G401.6 (cell line): Measurements from ENCODE around the gene CNTN5.
"Not testable (repeated sequence)": the region's sequence is repeated elsewhere in the genome, so short reads cannot be mapped to it uniquely, and the experiment has no call there.

Experiments used
- FAIRE-seq: peaks from 2 replicates; lab custom pipeline; 2012; peaks lifted over from hg19 to GRCh38; lab: Jason Lieb, UNC

The CNTN5 gene

DNA sequence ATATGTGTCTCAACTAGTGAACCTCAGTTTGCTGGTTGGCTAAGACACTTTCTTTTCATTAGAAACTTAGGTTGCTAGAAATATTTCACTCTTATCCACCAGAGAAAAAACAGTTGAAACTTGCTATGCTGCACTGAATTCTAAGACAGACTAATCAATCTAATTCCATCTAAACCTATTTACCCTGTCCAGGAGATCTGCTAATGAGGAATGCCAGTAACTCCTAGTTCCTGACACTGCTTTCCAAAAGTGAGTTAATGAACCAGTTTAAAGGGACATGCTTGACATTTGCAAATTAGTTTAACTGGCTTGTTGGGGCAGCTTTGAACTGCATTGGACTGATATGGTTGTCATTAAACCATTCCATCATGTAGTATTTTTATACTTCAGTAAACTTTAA, 258.5 kb downstream of the CNTN5 start:
- FAIRE-seq, result no peak

GRCh38 chr11:99281331-99281730, 260.6 kb downstream of the CNTN5 start:
- FAIRE-seq, result no peak

DNA sequence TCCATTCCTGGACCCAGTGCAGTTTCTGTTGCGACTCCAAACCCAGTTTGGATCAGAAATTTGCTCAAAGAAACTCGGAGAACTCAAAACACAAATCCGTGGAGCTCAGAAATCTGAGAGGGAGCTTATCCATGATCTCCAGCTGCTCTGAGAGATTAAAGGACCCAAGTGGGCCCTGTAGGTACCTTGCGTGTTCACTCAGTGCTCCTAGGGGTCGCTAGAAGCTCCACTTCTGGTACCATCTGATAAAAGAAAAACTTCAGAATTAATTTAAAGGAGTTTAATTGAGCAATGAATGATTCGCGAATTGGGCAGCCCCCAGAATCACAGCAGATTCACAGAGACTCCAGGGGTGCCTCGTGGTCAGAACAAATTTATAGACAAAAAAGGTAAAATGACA, 277.2 kb downstream of the CNTN5 start:
- FAIRE-seq, result not testable (repeated sequence)

DNA sequence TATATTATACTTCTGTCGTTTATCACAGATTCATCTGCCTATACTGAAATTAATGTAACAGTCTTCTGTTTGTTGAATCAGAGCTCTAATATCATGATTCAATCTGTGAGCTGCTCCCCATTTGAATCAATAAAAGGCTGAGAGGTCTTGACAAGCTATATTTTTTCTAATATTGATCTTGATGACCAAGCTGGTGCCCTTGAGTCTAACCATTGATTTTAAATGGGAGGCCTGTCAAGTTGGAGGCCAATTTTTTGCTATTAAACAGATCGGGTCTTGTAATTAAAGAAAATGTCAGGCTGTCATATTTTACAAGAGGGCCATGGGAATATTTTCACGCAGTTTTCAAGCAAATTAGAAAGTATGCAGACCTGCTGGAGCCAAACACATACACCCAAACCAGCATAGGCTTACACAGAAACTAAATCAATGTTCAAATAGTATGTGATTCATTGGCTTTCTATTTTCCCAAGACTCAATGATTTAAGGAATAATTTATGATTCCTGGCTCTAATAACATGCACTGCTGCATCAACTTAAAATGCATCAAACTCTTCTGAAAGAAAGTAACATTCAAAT, 286.9 kb downstream of the CNTN5 start:
- FAIRE-seq, result no peak

DNA sequence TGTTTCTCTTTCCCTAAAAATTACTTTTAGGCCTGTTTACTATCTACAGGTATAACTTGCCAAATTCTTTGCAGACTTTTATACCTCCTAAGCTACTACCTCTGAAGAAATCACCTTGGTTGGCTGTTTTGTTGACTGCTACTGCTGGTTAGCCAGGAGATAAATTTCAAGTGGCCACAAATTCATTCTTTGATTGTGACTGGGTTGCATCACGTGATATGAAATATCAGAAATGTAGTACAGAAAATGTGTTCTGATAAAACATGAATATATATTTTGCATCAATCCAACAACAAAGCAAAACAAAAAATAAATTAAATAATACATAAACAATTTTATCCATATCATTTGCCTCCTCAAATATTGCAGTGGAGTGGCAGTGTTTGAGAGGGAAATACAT, 291.1 kb downstream of the CNTN5 start:
- FAIRE-seq, result no peak

DNA sequence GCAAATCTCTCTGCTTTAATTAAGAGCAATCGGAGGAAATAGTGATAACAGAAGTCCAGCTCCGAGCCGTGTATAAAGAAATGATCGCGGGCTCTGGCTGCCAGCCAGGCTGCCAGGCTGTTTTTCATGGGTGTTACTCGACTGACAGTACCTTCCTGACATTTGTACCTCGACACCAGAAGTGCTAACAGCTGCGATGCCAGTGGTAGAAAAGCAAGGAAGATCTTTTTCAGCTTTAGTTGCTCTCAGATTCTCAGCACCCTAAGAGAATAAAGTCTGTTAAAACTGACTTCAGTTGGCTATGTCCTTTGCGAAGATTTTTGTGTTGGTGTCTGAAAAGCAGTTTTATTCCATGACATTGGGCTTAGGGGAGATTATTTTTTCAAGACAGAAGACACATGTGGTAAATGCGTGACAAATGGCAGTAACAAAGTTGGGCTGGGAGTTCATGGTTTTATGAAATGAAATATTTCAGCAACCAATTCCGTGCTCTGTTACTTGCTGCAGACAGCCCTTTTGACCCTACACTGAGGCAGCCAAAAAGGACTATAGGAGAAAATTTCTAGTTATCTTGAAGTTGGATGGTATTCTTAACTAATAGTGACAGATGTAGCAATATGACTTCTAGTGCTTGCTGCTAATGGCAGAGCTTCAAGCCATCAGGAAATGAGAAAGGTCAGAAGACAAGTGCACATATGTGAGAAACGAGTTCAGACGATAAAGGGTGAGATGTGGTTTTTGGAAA, 296.2 kb downstream of the CNTN5 start:
- FAIRE-seq, result no peak

- FAIRE-seq, result no peak
Observed at GRCh38 chr11:99320769-99321290, 300.1 kb downstream of the CNTN5 start.

DNA sequence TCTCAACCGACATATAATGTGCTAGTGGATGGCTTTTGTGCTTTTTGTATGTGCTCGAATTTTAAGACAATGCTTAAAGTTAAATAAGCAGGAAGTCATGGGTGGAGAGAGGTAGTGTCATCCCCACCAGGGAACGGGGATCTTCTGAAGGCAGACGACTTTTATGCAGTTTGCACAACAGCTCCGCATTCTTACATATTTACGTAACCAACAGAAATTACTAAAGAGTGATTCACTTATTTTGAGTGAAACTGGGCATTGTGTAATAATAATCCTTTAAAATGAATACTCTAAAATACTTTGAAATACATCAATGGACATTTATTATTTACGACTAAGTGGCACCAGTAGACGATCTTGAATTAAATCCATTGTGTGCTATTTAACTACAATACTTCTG, 305.1 kb downstream of the CNTN5 start:
- no peak for FAIRE-seq

DNA sequence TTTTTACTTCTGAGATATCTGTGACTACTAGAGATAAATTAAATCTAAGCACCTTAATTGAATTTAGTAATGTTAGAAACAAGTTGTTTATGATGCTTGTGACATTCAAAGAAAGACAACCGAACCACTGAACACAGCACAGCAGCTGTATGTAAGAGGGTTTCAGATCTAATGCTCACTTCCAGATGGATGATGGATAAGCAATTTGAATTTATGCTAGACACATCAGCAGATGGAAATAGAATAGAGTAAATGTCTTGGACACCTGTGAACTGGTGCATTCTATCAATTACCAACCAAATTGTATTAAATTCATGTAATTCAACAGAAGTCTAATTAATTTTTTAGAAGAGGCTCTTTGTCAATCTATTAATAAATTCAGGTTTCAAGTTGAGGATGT, 306.3 kb downstream of the CNTN5 start:
- no peak for FAIRE-seq

GRCh38 chr11:99327527-99327926, 306.8 kb downstream of the CNTN5 start:
- FAIRE-seq, result no peak

GRCh38 chr11:99333621-99334020, 312.9 kb downstream of the CNTN5 start:
- no peak for FAIRE-seq

- no peak for FAIRE-seq
Observed at GRCh38 chr11:99343117-99343516, 322.4 kb downstream of the CNTN5 start.

- FAIRE-seq, result no peak
Observed at GRCh38 chr11:99349151-99349673, 328.5 kb downstream of the CNTN5 start.

DNA sequence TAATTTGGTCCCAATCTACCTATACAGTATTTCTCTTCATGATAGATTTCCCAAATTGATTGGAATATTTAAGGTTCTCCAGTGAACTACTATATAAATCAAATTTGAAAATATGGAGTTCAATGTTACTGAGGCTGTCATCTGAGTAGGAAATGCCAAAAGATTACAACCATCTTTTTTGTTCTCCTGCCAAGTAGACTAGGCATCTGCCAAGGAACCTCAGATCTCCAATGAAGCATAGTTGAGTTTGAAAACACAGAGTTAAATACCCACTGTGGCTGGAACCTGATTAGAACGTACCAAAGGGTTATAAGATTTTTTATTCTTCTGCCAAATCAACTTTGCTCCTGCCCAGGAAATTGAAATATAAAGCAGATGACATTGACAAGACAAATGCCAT, 330.9 kb downstream of the CNTN5 start:
- FAIRE-seq, result no peak

DNA sequence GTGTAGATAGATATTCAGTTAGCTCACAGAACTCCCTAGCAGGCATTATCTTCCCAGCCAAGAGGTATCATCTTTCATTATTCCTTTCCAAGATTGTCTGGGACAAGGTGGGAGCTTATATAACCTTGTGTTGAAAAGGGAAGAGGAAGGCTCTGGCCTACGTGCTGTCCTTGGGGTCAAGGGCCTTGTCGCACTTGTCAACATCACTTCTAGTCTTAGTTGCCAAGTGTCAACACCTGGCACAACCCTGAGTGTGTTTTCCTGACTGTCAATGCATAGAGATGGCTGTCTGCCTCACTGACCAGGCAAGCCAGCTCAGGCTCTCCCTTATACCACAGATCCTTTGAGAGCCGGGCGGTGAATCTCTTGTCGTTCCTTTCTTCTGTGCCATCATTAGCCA, 331.9 kb downstream of the CNTN5 start:
- FAIRE-seq, result no peak

- no peak for FAIRE-seq
Observed at GRCh38 chr11:99366546-99366945, 345.8 kb downstream of the CNTN5 start.

DNA sequence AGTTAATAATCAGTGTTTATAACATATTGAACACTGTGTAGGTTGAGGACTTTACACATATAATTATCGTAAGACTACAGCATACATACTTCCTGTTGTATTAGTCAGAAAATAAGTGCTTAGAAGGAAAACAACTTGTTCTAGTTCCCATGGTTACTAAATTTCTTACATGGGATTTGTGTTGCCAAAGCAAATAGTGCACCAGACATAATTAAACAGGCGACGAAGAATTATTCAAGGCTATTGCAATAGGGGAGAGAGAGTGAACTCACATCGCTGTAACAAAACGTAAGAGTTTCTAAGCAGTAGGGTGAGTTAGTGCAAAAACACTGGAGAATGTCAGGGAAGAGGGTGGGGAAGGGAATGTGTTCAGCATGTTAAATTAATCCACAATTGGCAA, 347.8 kb downstream of the CNTN5 start:
- FAIRE-seq, result no peak

GRCh38 chr11:99370549-99371216, 349.9 kb downstream of the CNTN5 start:
- no peak for FAIRE-seq

DNA sequence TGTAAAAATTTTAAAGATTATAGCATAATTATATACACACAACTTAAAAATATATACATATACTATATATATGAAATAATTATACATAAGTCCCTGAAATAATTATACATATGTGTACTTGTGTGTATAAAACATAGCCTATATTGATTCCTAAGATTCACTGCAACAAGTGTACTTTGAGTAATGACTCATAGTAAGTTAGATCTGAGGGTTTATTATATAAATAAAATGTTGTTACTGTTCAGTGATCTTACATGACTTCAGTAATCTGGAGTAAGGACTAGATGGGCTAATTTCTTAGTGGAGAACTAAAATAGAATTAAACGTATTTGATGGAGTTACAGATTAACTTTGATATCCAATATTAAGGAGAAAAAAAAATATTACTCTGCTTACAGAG, 350.5 kb downstream of the CNTN5 start:
- no peak for FAIRE-seq

- FAIRE-seq, result no peak
Observed at GRCh38 chr11:99376463-99376862, 355.7 kb downstream of the CNTN5 start.

GRCh38 chr11:99383648-99384245, 363.0 kb downstream of the CNTN5 start:
- no peak for FAIRE-seq

GRCh38 chr11:99391245-99391644, 370.5 kb downstream of the CNTN5 start:
- FAIRE-seq, result no peak

- FAIRE-seq, result no peak
Observed at GRCh38 chr11:99406345-99406744, 385.6 kb downstream of the CNTN5 start.
